Stomach (tissue), 4 donors: ENCODE results near the gene PSRC1.

Experiments
- CTCF ChIP-seq, 7 experiments: fragments of 450-650 bp in 4 of 7; fragments of 200-600 bp in 3 of 7; sonication (generic) in 3 of 7; IDR thresholded peaks; one replicate each; pipeline ENCODE4 v1.5.1; 2016 to 2019; ENCODE audit warnings: antibody characterized with exemption in 7 of 7, control low read depth in 2 of 7, mild to moderate bottlenecking in 1 of 7
- EP300 ChIP-seq: sonication (generic); formaldehyde crosslinking; IDR thresholded peaks from one replicate; pipeline ENCODE4 v1.6.1; 2017; ENCODE audit warnings: antibody characterized with exemption
- POLR2A ChIP-seq, 4 donors: fragments of 450-650 bp; IDR thresholded peaks; one replicate each; pipeline ENCODE4 v1.6.1; 2016; ENCODE audit warnings: antibody characterized with exemption in 4 of 4, control low read depth in 2 of 4, mild to moderate bottlenecking in 1 of 4, moderate library complexity in 1 of 4
- POLR2AphosphoS5 ChIP-seq, 3 donors: sonication (generic); formaldehyde crosslinking; IDR thresholded peaks; one replicate each; pipeline ENCODE4 v1.6.1; 2016; ENCODE audit warnings: antibody characterized with exemption in 3 of 3

- TF ChIP-seq POLR2AphosphoS5 (IDR thresholded peaks at IDR 0.05) (peak in 1 of 3 donors; percentile 65), CTCF (IDR thresholded peaks at IDR 0.05) (peak in 5 of 7 experiments; percentile 88 to 94 (median 93)), POLR2A (IDR thresholded peaks at IDR 0.05) (no peak), EP300 (no peak)
Observed at GRCh38 chr1:109277434-109278204, 5.3 kb downstream of the PSRC1 start.
